ENCODE measurements around the gene SCP2. TPM values are rescaled to one million over a fixed set of nuclear protein-coding genes. Genes with fewer than 3 reads are reported as not detected.

SCP2 gene
- total RNA-seq, 1 donor from 2014 or later = 89.8 TPM

DNA sequence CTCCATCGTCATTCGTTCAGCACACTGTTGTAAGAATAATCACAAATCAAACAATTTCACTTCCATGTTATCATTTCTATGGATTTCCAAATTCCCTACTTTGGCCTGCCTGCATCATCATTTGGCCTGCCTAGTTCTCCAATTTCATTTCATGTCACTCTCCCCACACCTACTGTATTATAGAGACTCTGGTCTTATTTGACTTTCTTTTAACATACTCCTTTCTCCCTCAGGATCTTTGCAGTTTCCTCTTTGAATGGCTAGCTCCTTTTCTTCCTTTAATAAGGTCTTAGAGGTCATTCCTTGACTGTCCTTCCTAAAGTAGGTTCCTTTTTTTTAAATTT lies 98.7 kb downstream of the SCP2 start:
- Histone ChIP-seq H3K4me3 (ENCODE audit: insufficient read depth, low read depth, low read length) (no peak overlapping the region), H3K9ac (ENCODE audit: low read length) (no peak overlapping the region), H3K27me3 (ENCODE audit: insufficient read depth, low read length) (no peaks in the 10 kb centered on the region), H3K36me3 (ENCODE audit: insufficient read depth, low read length) (no peaks in the 10 kb centered on the region), H3K9me3 (ENCODE audit: insufficient read depth, low read depth, low read length) (no peaks in the 10 kb centered on the region), H3K4me2 (ENCODE audit: low read length) (no peak overlapping the region), H3K27ac (ENCODE audit: low read depth, low read length) (no peak overlapping the region), H3K4me1 (ENCODE audit: insufficient read depth, low read length) (peaks cover 8% of the 10 kb centered on the region), H2AFZ (ENCODE audit: low read depth, low read length) (no peak overlapping the region), H4K20me1 (ENCODE audit: insufficient read depth, low read length) (peaks cover 31% of the 10 kb centered on the region), H3K79me2 (ENCODE audit: insufficient read depth, low read length) (peaks cover 47% of the 10 kb centered on the region)
- Mint-ChIP-seq H3K27ac (ENCODE audit: unreplicated experiment) (no peak overlapping the region), H3K4me1 (ENCODE audit: low read depth, unreplicated experiment) (no peaks in the 10 kb centered on the region), H3K9me3 (ENCODE audit: unreplicated experiment) (no peaks in the 10 kb centered on the region), H3K36me3 (ENCODE audit: low read depth, unreplicated experiment) (peaks cover 5% of the 10 kb centered on the region), H3K27me3 (ENCODE audit: low read depth, unreplicated experiment) (no peaks in the 10 kb centered on the region), H3K4me3 (ENCODE audit: unreplicated experiment) (no peak overlapping the region)
- no peak for DNase-seq (ENCODE audit: low read depth)
- FAIRE-seq = no peak
- no peak for TF ChIP-seq EZH2 (IDR thresholded peaks at IDR 0.05; ENCODE audit: insufficient read depth, low read length)
- TF ChIP-seq, protein P1, sequence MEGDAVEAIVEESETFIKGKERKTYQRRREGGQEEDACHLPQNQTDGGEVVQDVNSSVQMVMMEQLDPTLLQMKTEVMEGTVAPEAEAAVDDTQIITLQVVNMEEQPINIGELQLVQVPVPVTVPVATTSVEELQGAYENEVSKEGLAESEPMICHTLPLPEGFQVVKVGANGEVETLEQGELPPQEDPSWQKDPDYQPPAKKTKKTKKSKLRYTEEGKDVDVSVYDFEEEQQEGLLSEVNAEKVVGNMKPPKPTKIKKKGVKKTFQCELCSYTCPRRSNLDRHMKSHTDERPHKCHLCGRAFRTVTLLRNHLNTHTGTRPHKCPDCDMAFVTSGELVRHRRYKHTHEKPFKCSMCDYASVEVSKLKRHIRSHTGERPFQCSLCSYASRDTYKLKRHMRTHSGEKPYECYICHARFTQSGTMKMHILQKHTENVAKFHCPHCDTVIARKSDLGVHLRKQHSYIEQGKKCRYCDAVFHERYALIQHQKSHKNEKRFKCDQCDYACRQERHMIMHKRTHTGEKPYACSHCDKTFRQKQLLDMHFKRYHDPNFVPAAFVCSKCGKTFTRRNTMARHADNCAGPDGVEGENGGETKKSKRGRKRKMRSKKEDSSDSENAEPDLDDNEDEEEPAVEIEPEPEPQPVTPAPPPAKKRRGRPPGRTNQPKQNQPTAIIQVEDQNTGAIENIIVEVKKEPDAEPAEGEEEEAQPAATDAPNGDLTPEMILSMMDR (IDR thresholded peaks at IDR 0.05; ENCODE audit: insufficient read depth, low read depth, low read length) = no peak

DNA sequence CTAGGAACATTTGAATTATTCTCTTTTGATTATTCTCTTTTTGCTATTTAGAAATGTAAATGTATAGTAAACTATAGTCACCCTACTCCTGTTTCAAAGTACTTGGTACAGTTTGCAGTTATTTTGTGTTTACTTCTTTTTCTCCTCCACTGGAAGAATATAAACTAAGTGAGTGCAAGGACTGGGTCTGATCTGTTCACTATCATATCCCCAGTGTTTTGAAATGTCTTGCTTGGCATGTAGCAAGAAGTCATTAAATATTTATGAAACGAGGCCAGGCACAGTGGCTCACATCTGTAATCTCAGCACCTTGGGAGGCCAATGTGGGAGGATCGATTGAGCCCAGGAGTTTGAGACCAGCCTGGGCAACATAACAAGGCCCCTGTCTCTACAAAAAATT lies 99.2 kb downstream of the SCP2 start:
- Histone ChIP-seq H3K79me2 (ENCODE audit: insufficient read depth, low read length) (peaks cover 45% of the 10 kb centered on the region), H3K9me3 (ENCODE audit: insufficient read depth, low read depth, low read length) (no peaks in the 10 kb centered on the region), H3K36me3 (ENCODE audit: insufficient read depth, low read length) (no peaks in the 10 kb centered on the region), H3K4me1 (ENCODE audit: insufficient read depth, low read length) (peaks cover 8% of the 10 kb centered on the region), H3K27me3 (ENCODE audit: insufficient read depth, low read length) (no peaks in the 10 kb centered on the region), H4K20me1 (ENCODE audit: insufficient read depth, low read length) (peaks cover 34% of the 10 kb centered on the region), H3K27ac (ENCODE audit: low read depth, low read length) (no peak overlapping the region), H3K4me2 (ENCODE audit: low read length) (no peak overlapping the region), H2AFZ (ENCODE audit: low read depth, low read length) (no peak overlapping the region), H3K4me3 (ENCODE audit: insufficient read depth, low read depth, low read length) (no peak overlapping the region), H3K9ac (ENCODE audit: low read length) (no peak overlapping the region)
- Mint-ChIP-seq H3K36me3 (ENCODE audit: low read depth, unreplicated experiment) (peaks cover 5% of the 10 kb centered on the region), H3K4me3 (ENCODE audit: unreplicated experiment) (no peak overlapping the region), H3K27ac (ENCODE audit: unreplicated experiment) (no peak overlapping the region), H3K9me3 (ENCODE audit: unreplicated experiment) (no peaks in the 10 kb centered on the region), H3K4me1 (ENCODE audit: low read depth, unreplicated experiment) (no peaks in the 10 kb centered on the region), H3K27me3 (ENCODE audit: low read depth, unreplicated experiment) (no peaks in the 10 kb centered on the region)
- DNase-seq (ENCODE audit: low read depth) (no peak), FAIRE-seq (no peak)
- TF ChIP-seq, protein P1 (IDR thresholded peaks at IDR 0.05; ENCODE audit: insufficient read depth, low read depth, low read length) = no peak
- no peak for TF ChIP-seq EZH2 (IDR thresholded peaks at IDR 0.05; ENCODE audit: insufficient read depth, low read length)

DNA sequence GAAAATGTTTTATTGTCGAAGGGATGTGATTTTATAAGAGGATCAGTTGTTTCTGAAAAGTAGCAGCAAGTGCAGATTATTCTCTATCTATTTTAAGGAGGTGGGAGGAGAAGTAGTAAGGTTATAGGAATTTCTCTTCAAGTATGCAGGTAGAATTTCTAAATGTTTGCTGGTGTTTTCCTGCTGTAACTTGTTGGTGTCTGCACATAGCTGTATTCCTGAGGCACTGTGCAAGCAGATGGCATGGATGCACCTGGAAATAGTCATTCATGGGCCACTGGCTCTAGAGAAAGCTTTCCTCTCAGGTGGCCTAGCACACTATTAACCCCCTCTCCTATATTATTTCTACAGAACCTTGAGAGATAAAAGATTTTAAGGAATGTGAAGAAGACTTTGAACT lies 104.7 kb downstream of the SCP2 start:
- H3K4me1 Mint-ChIP-seq (ENCODE audit: low read depth, unreplicated experiment) = peaks cover 2% of the 10 kb centered on the region
- no peaks in the 10 kb centered on the region for H3K9me3 Mint-ChIP-seq (ENCODE audit: unreplicated experiment)
- Histone ChIP-seq H3K4me1 (ENCODE audit: insufficient read depth, low read length) (no peaks in the 10 kb centered on the region), H3K79me2 (ENCODE audit: insufficient read depth, low read length) (peaks cover 4% of the 10 kb centered on the region), H3K4me2 (ENCODE audit: low read length) (no peak overlapping the region), H3K27ac (ENCODE audit: low read depth, low read length) (no peak overlapping the region), H2AFZ (ENCODE audit: low read depth, low read length) (no peak overlapping the region), H4K20me1 (ENCODE audit: insufficient read depth, low read length) (peaks cover 4% of the 10 kb centered on the region), H3K9ac (ENCODE audit: low read length) (no peak overlapping the region), H3K27me3 (ENCODE audit: insufficient read depth, low read length) (no peaks in the 10 kb centered on the region), H3K36me3 (ENCODE audit: insufficient read depth, low read length) (peaks cover 4% of the 10 kb centered on the region), H3K4me3 (ENCODE audit: insufficient read depth, low read depth, low read length) (no peak overlapping the region), H3K9me3 (ENCODE audit: insufficient read depth, low read depth, low read length) (no peaks in the 10 kb centered on the region)
- TF ChIP-seq, protein P1 (IDR thresholded peaks at IDR 0.05; ENCODE audit: insufficient read depth, low read depth, low read length) = no peak
- TF ChIP-seq EZH2 (IDR thresholded peaks at IDR 0.05; ENCODE audit: insufficient read depth, low read length) = no peak
- no peak overlapping the region for H3K27ac Mint-ChIP-seq (ENCODE audit: unreplicated experiment)
- DNase-seq (ENCODE audit: low read depth) (no peak), FAIRE-seq (no peak)
- H3K27me3 Mint-ChIP-seq (ENCODE audit: low read depth, unreplicated experiment) = no peaks in the 10 kb centered on the region
- no peak overlapping the region for H3K4me3 Mint-ChIP-seq (ENCODE audit: unreplicated experiment)
- H3K36me3 Mint-ChIP-seq (ENCODE audit: low read depth, unreplicated experiment) = peaks cover 7% of the 10 kb centered on the region

Measured in astrocyte (in vitro differentiated cells and primary cell).